Mammary epithelial cell (primary cell): Measurements from ENCODE around the gene TVP23C.

Source experiments
- CTCF ChIP-seq, 2 donors: IDR thresholded peaks in 1 of 2; conservative IDR thresholded peaks in 1 of 2; 2 replicates each; pipeline ENCODE4 v1.5.1; 2011 to 2012; ENCODE audit warnings: inconsistent platforms in 2 of 2, low read length in 2 of 2, mild to moderate bottlenecking in 2 of 2, control low read depth in 1 of 2, low read depth in 1 of 2; ENCODE audit not compliant: insufficient read depth in 1 of 2; ENCODE audit errors: extremely low read depth in 1 of 2
- EZH2 ChIP-seq: IDR thresholded peaks from 2 replicates; pipeline ENCODE4 v1.6.1; 2012; ENCODE audit warnings: low read length, inconsistent platforms, borderline replicate concordance

GRCh38 chr17:15511142-15511541, 52.1 kb downstream of the TVP23C start:
- TF ChIP-seq CTCF (conservative IDR thresholded peaks at IDR 0.05 in 1 of 2, IDR thresholded peaks at IDR 0.05 in 1 of 2; ENCODE audit: extremely low read depth in 1 of 2, insufficient read depth in 1 of 2, low read depth in 1 of 2, low read length in 2 of 2) (no peak), EZH2 (no peak)
